Panc1 (cell line): ENCODE results near the gene RHEB. TPM values are rescaled to one million over a fixed set of nuclear protein-coding genes. Genes with fewer than 3 reads are reported as not detected.

Source experiments
- ATAC-seq: fragments of 200-7000 bp; cut with Tn5 transposase; 2 replicates; pipeline ENCODE4 v1.9.1; 2020; ENCODE audit warnings: mild to moderate bottlenecking, moderate library complexity
- BruUV-seq: library from RNA; stranded (reverse); fragments of 400-500 nt; replicated peaks from 2 replicates; lab custom pipeline; 2021; lab: Mats Ljungman, UMichigan
- CTCF ChIA-PET: fragments of 300-600 bp; sonication (Branson Sonifier 250); formaldehyde crosslinking; loops from one replicate; lab custom pipeline; 2022; ENCODE audit warnings: antibody characterized with exemption; lab: Charles Lee
- POLR2A ChIA-PET: fragments of 300-600 bp; sonication (Branson Sonifier 250); formaldehyde crosslinking; loops from one replicate; lab custom pipeline; 2022; ENCODE audit warnings: antibody characterized with exemption; lab: Charles Lee
- DNase-seq: peaks from one replicate; pipeline ENCODE4 v3.0.0-alpha.2; 2010; ENCODE audit warnings: low read depth, low spot score
- H3K27ac ChIP-seq: 2 replicates; pipeline ENCODE4 v1.5.1; 2011; ENCODE audit warnings: mild to moderate bottlenecking, low read length, inconsistent platforms
- H3K27me3 ChIP-seq: fragments of 200-500 bp; sonication (Bioruptor generic); 2 replicates; pipeline ENCODE4 v1.6.0; 2014; ENCODE audit warnings: low read length, inconsistent platforms; ENCODE audit not compliant: control insufficient read depth, insufficient read depth
- H3K36me3 ChIP-seq: fragments of 200-500 bp; sonication (Bioruptor generic); 2 replicates; pipeline ENCODE4 v1.5.1; 2014; ENCODE audit warnings: inconsistent platforms, mild to moderate bottlenecking, low read length, moderate library complexity; ENCODE audit not compliant: control insufficient read depth, insufficient read depth
- H3K4me1 ChIP-seq: 2 replicates; pipeline ENCODE4 v1.5.1; 2011; ENCODE audit warnings: inconsistent platforms, mild to moderate bottlenecking, low read length, moderate library complexity; ENCODE audit not compliant: control insufficient read depth, insufficient read depth
- H3K4me3 ChIP-seq, 2 experiments: 2 replicates each; pipeline ENCODE4 v1.5.1; 2011 to 2012; ENCODE audit warnings: low read depth in 2 of 2, low read length in 2 of 2, mild to moderate bottlenecking in 2 of 2, inconsistent platforms in 1 of 2, moderate library complexity in 1 of 2
- H3K9me3 ChIP-seq: fragments of 200-500 bp; sonication (Bioruptor generic); 2 replicates; pipeline ENCODE4 v1.5.1; 2014; ENCODE audit warnings: low read depth, mild to moderate bottlenecking, inconsistent platforms, low read length, moderate library complexity; ENCODE audit not compliant: control insufficient read depth, insufficient read depth
- POLR2AphosphoS5 ChIP-seq: IDR thresholded peaks from 2 replicates; pipeline ENCODE4 v1.6.1; 2012; ENCODE audit warnings: mild to moderate bottlenecking, low read depth, low read length, moderate library complexity
- SIN3A ChIP-seq: IDR thresholded peaks from 2 replicates; pipeline ENCODE4 v1.6.1; 2012; ENCODE audit warnings: low read depth, mild to moderate bottlenecking, low read length, moderate library complexity, borderline replicate concordance; ENCODE audit not compliant: insufficient read depth
- TCF7L2 ChIP-seq: IDR thresholded peaks from 2 replicates; pipeline ENCODE4 v1.6.1; 2011; ENCODE audit warnings: mild to moderate bottlenecking, low read depth, low read length, inconsistent platforms
- in situ Hi-C: cut with HindIII; loops from 2 replicates; pipeline ENCODE4 v1.10.0; 2016; ENCODE audit warnings: low sequenced_read_pairs, low pct_unique_long_range_greater_than_20kb
- intact Hi-C: fragments of 100-400 bp; cut with micrococcal nuclease; formaldehyde crosslinking; loops from one replicate; pipeline ENCODE4 v1.10.0; 2022; ENCODE audit not compliant: unreplicated experiment
- total RNA-seq: library from RNA; stranded (reverse); gene quantifications from one replicate; pipeline ENCODE4 v1.2.1, GENCODE V29; 2021; ENCODE audit not compliant: unreplicated experiment
- TF ChIP-seq, protein P1 (sequence below): fragments of 450-650 bp; IDR thresholded peaks from 2 replicates; pipeline ENCODE4 v1.5.1; 2017; ENCODE audit warnings: mild to moderate bottlenecking
- TF ChIP-seq, protein P2 (sequence below), 2 experiments: IDR thresholded peaks; 2 replicates each; pipeline ENCODE4 v1.6.1; 2011 to 2012; ENCODE audit warnings: low read depth in 2 of 2, control low read depth in 1 of 2, low read length in 1 of 2, mild to moderate bottlenecking in 1 of 2, moderate library complexity in 1 of 2; ENCODE audit not compliant: insufficient read depth in 1 of 2

The RHEB gene
- total RNA-seq, 1 experiment from 2014 or later, result 259 TPM

DNA sequence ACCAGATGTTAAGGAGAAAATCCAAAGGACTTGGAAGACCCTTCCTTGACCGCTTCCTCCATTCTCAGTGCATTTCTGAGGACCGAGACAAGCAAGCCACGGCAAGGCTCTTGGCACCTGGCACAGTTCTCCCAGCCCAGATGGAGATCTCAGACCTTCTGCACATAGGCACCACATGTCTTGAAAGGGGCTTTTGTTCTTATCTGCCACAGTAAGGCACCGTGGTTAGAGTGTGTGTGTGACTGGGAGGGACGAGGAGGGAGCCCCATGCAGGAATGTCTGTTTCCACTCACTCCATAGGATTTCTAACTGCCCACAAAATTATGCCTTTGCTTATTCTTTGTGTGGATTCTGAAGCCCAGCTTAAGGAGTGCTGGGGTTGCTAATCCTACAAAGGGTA is 99.6 kb downstream of the RHEB start:
- Histone ChIP-seq H3K27ac (no peak overlapping the region), H3K4me1 (no peaks in the 10 kb centered on the region), H3K27me3 (no peaks in the 10 kb centered on the region), H3K36me3 (no peaks in the 10 kb centered on the region), H3K9me3 (peaks cover 9% of the 10 kb centered on the region; the same call in 1 of the 2 replicates), H3K4me3 (no peak overlapping the region)
- BruUV-seq, result no TSS peak
- intact Hi-C loops, result no loop called here
- DNase-seq, result no peak
- TF ChIP-seq, protein P1, sequence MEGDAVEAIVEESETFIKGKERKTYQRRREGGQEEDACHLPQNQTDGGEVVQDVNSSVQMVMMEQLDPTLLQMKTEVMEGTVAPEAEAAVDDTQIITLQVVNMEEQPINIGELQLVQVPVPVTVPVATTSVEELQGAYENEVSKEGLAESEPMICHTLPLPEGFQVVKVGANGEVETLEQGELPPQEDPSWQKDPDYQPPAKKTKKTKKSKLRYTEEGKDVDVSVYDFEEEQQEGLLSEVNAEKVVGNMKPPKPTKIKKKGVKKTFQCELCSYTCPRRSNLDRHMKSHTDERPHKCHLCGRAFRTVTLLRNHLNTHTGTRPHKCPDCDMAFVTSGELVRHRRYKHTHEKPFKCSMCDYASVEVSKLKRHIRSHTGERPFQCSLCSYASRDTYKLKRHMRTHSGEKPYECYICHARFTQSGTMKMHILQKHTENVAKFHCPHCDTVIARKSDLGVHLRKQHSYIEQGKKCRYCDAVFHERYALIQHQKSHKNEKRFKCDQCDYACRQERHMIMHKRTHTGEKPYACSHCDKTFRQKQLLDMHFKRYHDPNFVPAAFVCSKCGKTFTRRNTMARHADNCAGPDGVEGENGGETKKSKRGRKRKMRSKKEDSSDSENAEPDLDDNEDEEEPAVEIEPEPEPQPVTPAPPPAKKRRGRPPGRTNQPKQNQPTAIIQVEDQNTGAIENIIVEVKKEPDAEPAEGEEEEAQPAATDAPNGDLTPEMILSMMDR, result no peak
- TF ChIP-seq SIN3A (no peak), POLR2AphosphoS5 (no peak), TCF7L2 (no peak)
- TF ChIP-seq, protein P2, sequence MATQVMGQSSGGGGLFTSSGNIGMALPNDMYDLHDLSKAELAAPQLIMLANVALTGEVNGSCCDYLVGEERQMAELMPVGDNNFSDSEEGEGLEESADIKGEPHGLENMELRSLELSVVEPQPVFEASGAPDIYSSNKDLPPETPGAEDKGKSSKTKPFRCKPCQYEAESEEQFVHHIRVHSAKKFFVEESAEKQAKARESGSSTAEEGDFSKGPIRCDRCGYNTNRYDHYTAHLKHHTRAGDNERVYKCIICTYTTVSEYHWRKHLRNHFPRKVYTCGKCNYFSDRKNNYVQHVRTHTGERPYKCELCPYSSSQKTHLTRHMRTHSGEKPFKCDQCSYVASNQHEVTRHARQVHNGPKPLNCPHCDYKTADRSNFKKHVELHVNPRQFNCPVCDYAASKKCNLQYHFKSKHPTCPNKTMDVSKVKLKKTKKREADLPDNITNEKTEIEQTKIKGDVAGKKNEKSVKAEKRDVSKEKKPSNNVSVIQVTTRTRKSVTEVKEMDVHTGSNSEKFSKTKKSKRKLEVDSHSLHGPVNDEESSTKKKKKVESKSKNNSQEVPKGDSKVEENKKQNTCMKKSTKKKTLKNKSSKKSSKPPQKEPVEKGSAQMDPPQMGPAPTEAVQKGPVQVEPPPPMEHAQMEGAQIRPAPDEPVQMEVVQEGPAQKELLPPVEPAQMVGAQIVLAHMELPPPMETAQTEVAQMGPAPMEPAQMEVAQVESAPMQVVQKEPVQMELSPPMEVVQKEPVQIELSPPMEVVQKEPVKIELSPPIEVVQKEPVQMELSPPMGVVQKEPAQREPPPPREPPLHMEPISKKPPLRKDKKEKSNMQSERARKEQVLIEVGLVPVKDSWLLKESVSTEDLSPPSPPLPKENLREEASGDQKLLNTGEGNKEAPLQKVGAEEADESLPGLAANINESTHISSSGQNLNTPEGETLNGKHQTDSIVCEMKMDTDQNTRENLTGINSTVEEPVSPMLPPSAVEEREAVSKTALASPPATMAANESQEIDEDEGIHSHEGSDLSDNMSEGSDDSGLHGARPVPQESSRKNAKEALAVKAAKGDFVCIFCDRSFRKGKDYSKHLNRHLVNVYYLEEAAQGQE (IDR thresholded peaks at IDR 0.05; ENCODE audit: insufficient read depth in 1 of 2, low read depth in 2 of 2, low read length in 1 of 2), result no peak
- no peak for ATAC-seq
- in situ Hi-C loops, result no loop called here
- ChIA-PET CTCF (no interaction called here), POLR2A (no interaction called here)

DNA sequence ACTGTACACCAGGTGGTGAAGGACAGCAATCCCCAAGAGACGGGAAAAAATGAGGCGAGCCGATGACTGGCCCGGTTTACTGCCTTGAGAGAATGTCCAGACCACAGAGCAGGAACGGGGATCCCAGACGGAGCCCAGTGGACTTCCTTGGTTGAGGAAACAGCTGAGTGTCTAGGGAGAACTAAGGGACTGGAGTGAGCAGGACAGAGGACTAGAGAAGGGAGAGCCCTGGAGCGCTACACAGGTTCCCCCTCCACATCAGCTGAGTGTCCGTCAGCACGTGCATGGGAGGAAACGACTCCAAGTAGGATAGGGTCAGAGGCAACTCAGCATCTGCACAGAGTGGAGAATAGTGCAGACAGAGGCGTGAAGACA is 102.8 kb downstream of the RHEB start:
- in situ Hi-C loops, result no loop called here
- 0 out of 2 replicates have a peak, but pooled peaks have one; percentile 33 for ATAC-seq
- no peaks in the 10 kb centered on the region for H3K36me3 ChIP-seq
- CTCF ChIA-PET, result no interaction called here
- intact Hi-C loops, result no loop called here
- no peak for DNase-seq
- BruUV-seq, result no TSS peak
- H3K27ac ChIP-seq, result 0 out of 2 replicates have a peak overlapping the region, but pooled peaks have one; percentile 10
- no peaks in the 10 kb centered on the region for H3K27me3 ChIP-seq
- POLR2A ChIA-PET, result no interaction called here
- TF ChIP-seq SIN3A (no peak), TCF7L2 (no peak), POLR2AphosphoS5 (no peak)
- TF ChIP-seq, protein P2 (IDR thresholded peaks at IDR 0.05; ENCODE audit: insufficient read depth in 1 of 2, low read depth in 2 of 2, low read length in 1 of 2), result no peak
- TF ChIP-seq, protein P1, result no peak
- H3K4me1 ChIP-seq, result no peaks in the 10 kb centered on the region
- H3K4me3 ChIP-seq, result no peak overlapping the region
- H3K9me3 ChIP-seq, result 0 out of 2 replicates have a peak, but pooled peaks cover 3% of the 10 kb centered on the region
